GM12878 (cell line): ENCODE measurements around the gene SESTD1. TPM values are rescaled to one million over a fixed set of nuclear protein-coding genes. Genes with fewer than 3 reads are reported as not detected.
A peak's percentile ranks its signal among the peaks of the same experiment; 100 is the strongest.

ENCODE experiments used
- ATAC-seq: fragments of 200-7000 bp; cut with Tn5 transposase; 3 replicates; pipeline ENCODE4 v1.9.1; 2020; ENCODE audit warnings: mild to moderate bottlenecking, moderate library complexity
- BruUV-seq: library from RNA; stranded (reverse); fragments of 400-500 nt; replicated peaks from 2 replicates; lab custom pipeline; 2021; lab: Mats Ljungman, UMichigan
- CTCF ChIA-PET: fragments of 300-600 bp; sonication (Branson Sonifier 250); formaldehyde crosslinking; extraction: SDS; loops from one replicate; lab custom pipeline; 2021; ENCODE audit warnings: inconsistent platforms; lab: Yijun Ruan, JAX
- POLR2A ChIA-PET: fragments of 350-600 bp; formaldehyde crosslinking; extraction: SDS; loops from one replicate; lab custom pipeline; 2021; ENCODE audit warnings: inconsistent platforms; lab: Charles Lee
- RAD21 ChIA-PET: fragments of 300-600 bp; sonication (Branson Sonifier 250); formaldehyde crosslinking; loops from one replicate; lab custom pipeline; 2023; ENCODE audit warnings: antibody characterized with exemption; ENCODE audit not compliant: unreplicated experiment; lab: Charles Lee
- SMC1A ChIA-PET: fragments of 300-600 bp; sonication (Branson Sonifier 250); formaldehyde crosslinking; loops from one replicate; lab custom pipeline; 2023; ENCODE audit not compliant: unreplicated experiment, uncharacterized antibody; lab: Charles Lee
- DNase-seq: peaks from one replicate; pipeline ENCODE4 v3.0.0-alpha.2; 2011; ENCODE audit warnings: low read depth, low spot score
- FAIRE-seq: peaks from 3 replicates; lab custom pipeline; 2011; peaks lifted over from hg19 to GRCh38; lab: Jason Lieb, UNC
- H2AFZ ChIP-seq: 2 replicates; pipeline ENCODE4 v1.6.0; 2011; ENCODE audit warnings: low read depth, low read length, control low read depth; ENCODE audit not compliant: control insufficient read depth
- H3K27ac ChIP-seq: 2 replicates; pipeline ENCODE4 v1.5.1; 2011; ENCODE audit warnings: control low read depth; ENCODE audit not compliant: control insufficient read depth, insufficient read depth
- H3K27me3 ChIP-seq, 2 experiments: replicated peaks in 1 of 2; 2 replicates each; pipeline versions ENCODE4 v1.6.0 to v1.6.1; 2011; ENCODE audit warnings: low read length in 1 of 2; ENCODE audit not compliant: control insufficient read depth in 2 of 2, insufficient read depth in 2 of 2
- H3K36me3 ChIP-seq, 2 experiments: 2 replicates each; pipeline ENCODE4 v1.5.1; 2011; ENCODE audit warnings: low read length in 1 of 2; ENCODE audit not compliant: control insufficient read depth in 2 of 2, insufficient read depth in 2 of 2
- H3K4me1 ChIP-seq: 2 replicates; pipeline ENCODE4 v1.6.1; 2011; ENCODE audit warnings: mild to moderate bottlenecking, low read length, moderate library complexity, mixed read lengths; ENCODE audit not compliant: control insufficient read depth, insufficient read depth
- H3K4me2 ChIP-seq: 2 replicates; pipeline ENCODE4 v1.6.0; 2011; ENCODE audit warnings: control low read depth; ENCODE audit not compliant: control insufficient read depth, insufficient read depth
- H3K4me3 ChIP-seq: fragments of 200-600 bp; sonication (generic); 2 replicates; pipeline ENCODE4 v1.5.1; 2016
- H3K79me2 ChIP-seq: 2 replicates; pipeline ENCODE4 v1.6.0; 2011; ENCODE audit warnings: low read length; ENCODE audit not compliant: control insufficient read depth, insufficient read depth
- H3K9ac ChIP-seq: 2 replicates; pipeline ENCODE4 v1.8.0; 2011; ENCODE audit warnings: low read length, control low read depth, mixed read lengths; ENCODE audit not compliant: control insufficient read depth, insufficient read depth
- H3K9me3 ChIP-seq: replicated peaks from 3 replicates; pipeline ENCODE4 v1.5.1; 2011; ENCODE audit warnings: mild to moderate bottlenecking, low read length; ENCODE audit not compliant: control insufficient read depth, insufficient read depth
- H4K20me1 ChIP-seq: 2 replicates; pipeline ENCODE4 v1.6.0; 2011; ENCODE audit not compliant: control insufficient read depth, insufficient read depth
- CHD2 ChIP-seq: IDR thresholded peaks from 2 replicates; pipeline ENCODE4 v1.6.1; 2011; ENCODE audit warnings: low read depth, low read length, improper control_type of control experiment, borderline replicate concordance
- ESRRA ChIP-seq: IDR thresholded peaks from 2 replicates; pipeline ENCODE4 v1.6.1; 2012; ENCODE audit warnings: mild to moderate bottlenecking, low read length, improper control_type of control experiment
- FOXM1 ChIP-seq: IDR thresholded peaks from 2 replicates; pipeline ENCODE4 v1.6.1; 2012; ENCODE audit warnings: low read depth, mild to moderate bottlenecking, inconsistent platforms, low read length, moderate library complexity
- LARP7 ChIP-seq: fragments of 450-650 bp; IDR thresholded peaks from 2 replicates; pipeline ENCODE4 v1.6.1; 2017; ENCODE audit warnings: mild to moderate bottlenecking
- NFIC ChIP-seq: IDR thresholded peaks from 2 replicates; pipeline ENCODE4 v1.6.1; 2012; ENCODE audit warnings: low read depth, mild to moderate bottlenecking, inconsistent platforms, low read length, moderate library complexity
- POLR2AphosphoS2 ChIP-seq: IDR thresholded peaks from 2 replicates; pipeline ENCODE4 v1.6.1; 2011; ENCODE audit warnings: low read depth, mild to moderate bottlenecking, low read length, improper control_type of control experiment, moderate library complexity
- RUNX3 ChIP-seq: IDR thresholded peaks from 2 replicates; pipeline ENCODE4 v1.6.1; 2012; ENCODE audit warnings: low read length, inconsistent platforms
- WRNIP1 ChIP-seq: IDR thresholded peaks from 2 replicates; pipeline ENCODE4 v1.6.1; 2011; ENCODE audit warnings: low read depth, low read length, improper control_type of control experiment, borderline replicate concordance
- in situ Hi-C: fragments of 300-500 bp; cut with MboI; formaldehyde crosslinking; loops from 9 replicates; pipeline ENCODE4 v1.14.3; 2018; ENCODE audit warnings: mixed read lengths
- intact Hi-C: fragments of 100-400 bp; cut with micrococcal nuclease; formaldehyde crosslinking; loops from one replicate; pipeline ENCODE4 v1.14.2; 2022; ENCODE audit not compliant: unreplicated experiment
- polyA plus RNA-seq, 11 experiments: library from polyadenylated mRNA; depleted of rRNA in 4 of 11; unstranded in 6 of 11; stranded (reverse) in 5 of 11; fragments of >200 nt; fragmentation: Nextera tagmentation in 4 of 11; fragmentation: Illumina TruSeq in 1 of 11; extraction: Ambion mirVana in 4 of 11; extraction: Trizol in 1 of 11; gene quantifications; 1 replicate in 1 of 11; 2 replicates in 10 of 11; pipeline versions ENCODE4 v1.2.1 to v1.2.3, GENCODE V29; 2011 to 2016; ENCODE audit warnings: inconsistent platforms in 2 of 11, missing spikeins in 2 of 11, low read depth in 1 of 11
- total RNA-seq, 4 experiments: library from RNA; depleted of rRNA in 3 of 4; stranded (reverse); fragments of >200 nt in 3 of 4; fragmentation: Illumina TruSeq in 1 of 4; extraction: Trizol in 1 of 4; gene quantifications; 2 replicates each; pipeline versions ENCODE4 v1.2.1 to v1.2.3, GENCODE V29; 2013 to 2021
- TF ChIP-seq, protein P1 (sequence below): IDR thresholded peaks from 2 replicates; pipeline ENCODE4 v1.6.1; 2012; ENCODE audit warnings: low read depth, low read length, improper control_type of control experiment
- TF ChIP-seq, protein P2 (sequence below): fragments of 450-650 bp; IDR thresholded peaks from 2 replicates; pipeline ENCODE4 v1.6.1; 2018; ENCODE audit warnings: borderline replicate concordance, mild to moderate bottlenecking; ENCODE audit not compliant: partially characterized antibody
- TF ChIP-seq, protein P3 (sequence below): IDR thresholded peaks from 2 replicates; pipeline ENCODE4 v1.6.1; 2011; ENCODE audit warnings: mild to moderate bottlenecking, low read depth, low read length, moderate library complexity; ENCODE audit not compliant: insufficient replicate concordance
- TF ChIP-seq, protein P4 (sequence below): fragments of 450-650 bp; conservative IDR thresholded peaks from 2 replicates; pipeline ENCODE4 v1.6.1; 2017; ENCODE audit warnings: mild to moderate bottlenecking, moderate library complexity
- TF ChIP-seq, protein P5 (sequence below): IDR thresholded peaks from 2 replicates; pipeline ENCODE4 v1.6.1; 2012; ENCODE audit warnings: low read depth, low read length, improper control_type of control experiment

Gene SESTD1
- total and polyA plus RNA-seq, 10 of the 15 experiments (the other 5 are each of a cell fraction or from before 2014, with no cell fraction given) = 4.4 to 22.7 (median 9.5) TPM

DNA sequence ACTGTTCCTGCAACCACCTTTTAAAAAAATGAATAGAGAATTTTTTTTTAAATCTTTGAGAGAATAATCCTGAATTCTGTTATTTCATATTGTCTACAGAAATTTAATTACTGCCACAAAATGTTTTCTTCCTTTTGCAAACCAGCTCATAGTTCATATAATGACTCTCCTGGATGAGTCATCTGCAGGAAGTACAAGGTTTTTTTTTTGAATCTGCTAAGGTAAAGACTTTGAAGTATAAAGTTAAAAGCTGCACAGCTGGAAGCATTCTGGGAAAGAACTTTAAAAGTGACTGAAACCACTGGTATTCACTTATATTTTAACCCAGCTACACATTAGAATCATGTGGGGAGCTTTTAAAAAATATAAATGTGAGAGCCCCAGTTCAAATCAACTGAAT is 25.4 kb downstream of the SESTD1 start:
- FAIRE-seq = no peak
- TF ChIP-seq, protein P1, sequence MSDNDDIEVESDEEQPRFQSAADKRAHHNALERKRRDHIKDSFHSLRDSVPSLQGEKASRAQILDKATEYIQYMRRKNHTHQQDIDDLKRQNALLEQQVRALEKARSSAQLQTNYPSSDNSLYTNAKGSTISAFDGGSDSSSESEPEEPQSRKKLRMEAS = no peak
- TF ChIP-seq LARP7 (no peak), RUNX3 (peak; percentile 34; the same call in 1 of the 2 replicates), NFIC (peak; percentile 65; the same call in 1 of the 2 replicates), WRNIP1 (no peak), POLR2AphosphoS2 (no peak), FOXM1 (0 out of 2 replicates have a peak, but pooled peaks have one; percentile 19), ESRRA (no peak), CHD2 (no peak)
- TF ChIP-seq, protein P2, sequence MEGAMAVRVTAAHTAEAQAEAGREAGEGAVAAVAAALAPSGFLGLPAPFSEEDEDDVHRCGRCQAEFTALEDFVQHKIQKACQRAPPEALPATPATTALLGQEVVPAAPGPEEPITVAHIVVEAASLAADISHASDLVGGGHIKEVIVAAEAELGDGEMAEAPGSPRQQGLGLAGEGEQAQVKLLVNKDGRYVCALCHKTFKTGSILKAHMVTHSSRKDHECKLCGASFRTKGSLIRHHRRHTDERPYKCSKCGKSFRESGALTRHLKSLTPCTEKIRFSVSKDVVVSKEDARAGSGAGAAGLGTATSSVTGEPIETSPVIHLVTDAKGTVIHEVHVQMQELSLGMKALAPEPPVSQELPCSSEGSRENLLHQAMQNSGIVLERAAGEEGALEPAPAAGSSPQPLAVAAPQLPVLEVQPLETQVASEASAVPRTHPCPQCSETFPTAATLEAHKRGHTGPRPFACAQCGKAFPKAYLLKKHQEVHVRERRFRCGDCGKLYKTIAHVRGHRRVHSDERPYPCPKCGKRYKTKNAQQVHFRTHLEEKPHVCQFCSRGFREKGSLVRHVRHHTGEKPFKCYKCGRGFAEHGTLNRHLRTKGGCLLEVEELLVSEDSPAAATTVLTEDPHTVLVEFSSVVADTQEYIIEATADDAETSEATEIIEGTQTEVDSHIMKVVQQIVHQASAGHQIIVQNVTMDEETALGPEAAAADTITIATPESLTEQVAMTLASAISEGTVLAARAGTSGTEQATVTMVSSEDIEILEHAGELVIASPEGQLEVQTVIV = no peak
- TF ChIP-seq, protein P3, sequence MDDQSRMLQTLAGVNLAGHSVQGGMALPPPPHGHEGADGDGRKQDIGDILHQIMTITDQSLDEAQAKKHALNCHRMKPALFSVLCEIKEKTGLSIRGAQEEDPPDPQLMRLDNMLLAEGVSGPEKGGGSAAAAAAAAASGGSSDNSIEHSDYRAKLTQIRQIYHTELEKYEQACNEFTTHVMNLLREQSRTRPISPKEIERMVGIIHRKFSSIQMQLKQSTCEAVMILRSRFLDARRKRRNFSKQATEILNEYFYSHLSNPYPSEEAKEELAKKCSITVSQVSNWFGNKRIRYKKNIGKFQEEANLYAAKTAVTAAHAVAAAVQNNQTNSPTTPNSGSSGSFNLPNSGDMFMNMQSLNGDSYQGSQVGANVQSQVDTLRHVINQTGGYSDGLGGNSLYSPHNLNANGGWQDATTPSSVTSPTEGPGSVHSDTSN = no peak
- TF ChIP-seq, protein P4, sequence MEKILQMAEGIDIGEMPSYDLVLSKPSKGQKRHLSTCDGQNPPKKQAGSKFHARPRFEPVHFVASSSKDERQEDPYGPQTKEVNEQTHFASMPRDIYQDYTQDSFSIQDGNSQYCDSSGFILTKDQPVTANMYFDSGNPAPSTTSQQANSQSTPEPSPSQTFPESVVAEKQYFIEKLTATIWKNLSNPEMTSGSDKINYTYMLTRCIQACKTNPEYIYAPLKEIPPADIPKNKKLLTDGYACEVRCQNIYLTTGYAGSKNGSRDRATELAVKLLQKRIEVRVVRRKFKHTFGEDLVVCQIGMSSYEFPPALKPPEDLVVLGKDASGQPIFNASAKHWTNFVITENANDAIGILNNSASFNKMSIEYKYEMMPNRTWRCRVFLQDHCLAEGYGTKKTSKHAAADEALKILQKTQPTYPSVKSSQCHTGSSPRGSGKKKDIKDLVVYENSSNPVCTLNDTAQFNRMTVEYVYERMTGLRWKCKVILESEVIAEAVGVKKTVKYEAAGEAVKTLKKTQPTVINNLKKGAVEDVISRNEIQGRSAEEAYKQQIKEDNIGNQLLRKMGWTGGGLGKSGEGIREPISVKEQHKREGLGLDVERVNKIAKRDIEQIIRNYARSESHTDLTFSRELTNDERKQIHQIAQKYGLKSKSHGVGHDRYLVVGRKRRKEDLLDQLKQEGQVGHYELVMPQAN = no peak
- TF ChIP-seq, protein P5, sequence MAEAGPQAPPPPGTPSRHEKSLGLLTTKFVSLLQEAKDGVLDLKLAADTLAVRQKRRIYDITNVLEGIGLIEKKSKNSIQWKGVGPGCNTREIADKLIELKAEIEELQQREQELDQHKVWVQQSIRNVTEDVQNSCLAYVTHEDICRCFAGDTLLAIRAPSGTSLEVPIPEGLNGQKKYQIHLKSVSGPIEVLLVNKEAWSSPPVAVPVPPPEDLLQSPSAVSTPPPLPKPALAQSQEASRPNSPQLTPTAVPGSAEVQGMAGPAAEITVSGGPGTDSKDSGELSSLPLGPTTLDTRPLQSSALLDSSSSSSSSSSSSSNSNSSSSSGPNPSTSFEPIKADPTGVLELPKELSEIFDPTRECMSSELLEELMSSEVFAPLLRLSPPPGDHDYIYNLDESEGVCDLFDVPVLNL = no peak

More for the DNA sequence above, 25.4 kb downstream of the SESTD1 start:
- Histone ChIP-seq H3K27ac (no peak overlapping the region), H3K27me3 (no peaks in the 10 kb centered on the region), H3K36me3 (no peaks in the 10 kb centered on the region), H3K4me3 (no peak overlapping the region), H3K79me2 (peaks cover 2% of the 10 kb centered on the region), H2AFZ (no peak overlapping the region), H3K4me1 (no peaks in the 10 kb centered on the region), H3K4me2 (no peak overlapping the region), H3K9ac (no peak overlapping the region), H4K20me1 (no peaks in the 10 kb centered on the region), H3K9me3 (no peaks in the 10 kb centered on the region; the same call in 1 of the 3 replicates)
- intact Hi-C loops (no loop called here), in situ Hi-C loops (no loop called here)
- no TSS peak for BruUV-seq
- SMC1A ChIA-PET = interaction anchor here (0.8 to 2.2 kb wide), 11 partner anchors 9 to 193 kb away, joined by 3 to 18 read pairs (median 6); no protein-coding TSS in a partner anchor
- DNase-seq (no peak), ATAC-seq (peak; percentile 83)
- CTCF ChIA-PET = interaction anchor here (0.8 to 3.5 kb wide), 11 partner anchors 9 to 248 kb away, joined by 3 to 30 read pairs (median 4); no protein-coding TSS in a partner anchor
- RAD21 ChIA-PET = interaction anchor here (0.9 to 1.9 kb wide), 9 partner anchors 9 to 219 kb away, joined by 3 to 14 read pairs (median 6); no protein-coding TSS in a partner anchor
- POLR2A ChIA-PET = interaction anchor here (1.4 to 3.3 kb wide), 4 partner anchors 9 to 24 kb away, joined by 3 to 10 read pairs (median 8); no protein-coding TSS in a partner anchor
